Small intestine (tissue), 16 donors: ENCODE measurements around the gene LENG8. TPM values are rescaled to one million over a fixed set of nuclear protein-coding genes. Genes with fewer than 3 reads are reported as not detected.
A peak's percentile ranks its signal among the peaks of the same experiment; 100 is the strongest.

Experiments
- DNase-seq, 2 donors: peaks; one replicate each; pipeline versions ENCODE4 v3.0.0 to v3.0.0-alpha.2; 2013
- FAIRE-seq: peaks from 2 replicates; lab custom pipeline; 2012; peaks lifted over from hg19 to GRCh38; lab: Jason Lieb, UNC
- H3K27ac ChIP-seq, 3 donors: one replicate each; pipeline ENCODE4 v1.5.1; 2013; ENCODE audit warnings: low read length in 2 of 3, mild to moderate bottlenecking in 2 of 3, control low read depth in 1 of 3, inconsistent platforms in 1 of 3, low read depth in 1 of 3, moderate library complexity in 1 of 3
- H3K27me3 ChIP-seq, 3 donors: one replicate each; pipeline ENCODE4 v1.6.1; 2013; ENCODE audit warnings: low read length in 3 of 3, inconsistent platforms in 1 of 3; ENCODE audit not compliant: control insufficient read depth in 3 of 3, insufficient read depth in 3 of 3
- H3K36me3 ChIP-seq, 3 donors: one replicate each; pipeline ENCODE4 v1.6.1; 2013; ENCODE audit warnings: low read length in 3 of 3, inconsistent platforms in 1 of 3, low read depth in 1 of 3, mild to moderate bottlenecking in 1 of 3, moderate library complexity in 1 of 3; ENCODE audit not compliant: control insufficient read depth in 3 of 3, insufficient read depth in 2 of 3
- H3K4me1 ChIP-seq, 3 donors: one replicate each; pipeline ENCODE4 v1.6.1; 2013; ENCODE audit warnings: low read length in 2 of 3, inconsistent platforms in 1 of 3, low read depth in 1 of 3, mild to moderate bottlenecking in 1 of 3, moderate library complexity in 1 of 3; ENCODE audit not compliant: control insufficient read depth in 3 of 3, insufficient read depth in 2 of 3
- H3K4me3 ChIP-seq, 3 donors: one replicate each; pipeline ENCODE4 v1.5.1; 2013; ENCODE audit warnings: low read length in 3 of 3, control low read depth in 1 of 3, inconsistent platforms in 1 of 3, low read depth in 1 of 3, mild to moderate bottlenecking in 1 of 3, moderate library complexity in 1 of 3
- H3K9me3 ChIP-seq, 2 donors: one replicate each; pipeline ENCODE4 v1.6.1; 2013; ENCODE audit warnings: low read depth in 1 of 2, low read length in 1 of 2; ENCODE audit not compliant: control insufficient read depth in 2 of 2, insufficient read depth in 1 of 2
- WGBS, 3 donors: extraction: QIAGEN DNeasy Blood & Tissue Kit; methylation state at CpG; one replicate each; pipeline ENCODE4 v1.1.7; 2013; 5-methylcytosine and 5-hydroxymethylcytosine counted together
- long read RNA-seq, 10 donors: transcript quantifications; one replicate each; lab custom pipeline, GENCODE V29; 2026
- polyA plus RNA-seq, 4 donors: library from polyadenylated mRNA; stranded (reverse) in 3 of 4; unstranded in 1 of 4; fragments of 200-250 nt in 3 of 4; fragments of 120-200 nt in 1 of 4; gene quantifications; one replicate each; pipeline versions ENCODE4 v1.2.1 to v1.2.3, GENCODE V29; 2013
- donor health status: healthy with polysubstance abuse.
- donor health status: control.
- donor health status: control.
- donor health status: Bipolar disorder and iron deficiency.
- donor health status: healthy.

LENG8 gene
- 100 to 1,000 TPM in 1 of 4 donors, 10 to 100 TPM in 3; 51.6 to 214 (median 87.2) TPM for polyA plus RNA-seq
- long read RNA-seq, donor 1, full-length matches to known transcripts, result 15 of 735 reads
- long read RNA-seq, donor 1, partial matches to known transcripts, result 703 of 735 reads
- long read RNA-seq, donor 1, other reads (novel, unspliced or antisense), result 17 of 735 reads
- long read RNA-seq, donor 2, full-length matches to known transcripts, result 2 of 36 reads
- long read RNA-seq, donor 2, partial matches to known transcripts, result 34 of 36 reads
- long read RNA-seq, donor 2, other reads (novel, unspliced or antisense), result 0 of 36 reads
- long read RNA-seq, donor 3, partial matches to known transcripts, result 112 of 116 reads
- long read RNA-seq, donor 3, other reads (novel, unspliced or antisense), result 0 of 116 reads
- long read RNA-seq, donor 4, partial matches to known transcripts, result 0 of 5 reads
- long read RNA-seq, donor 4, other reads (novel, unspliced or antisense), result 5 of 5 reads
- long read RNA-seq, donor 5, full-length matches to known transcripts, result 4 of 15 reads
- long read RNA-seq, donor 5, partial matches to known transcripts, result 11 of 15 reads
- long read RNA-seq, donor 5, other reads (novel, unspliced or antisense), result 0 of 15 reads
- long read RNA-seq, donor 6, partial matches to known transcripts, result 57 of 67 reads
- long read RNA-seq, donor 6, other reads (novel, unspliced or antisense), result 5 of 67 reads
- long read RNA-seq, donor 7, partial matches to known transcripts, result 71 of 76 reads
- long read RNA-seq, donor 7, other reads (novel, unspliced or antisense), result 0 of 76 reads
- long read RNA-seq, donor 8, partial matches to known transcripts, result 0 of 1 reads
- long read RNA-seq, donor 8, other reads (novel, unspliced or antisense), result 0 of 1 reads
- long read RNA-seq, donor 9, full-length matches to known transcripts, result 5 of 26 reads
- long read RNA-seq, donor 9, partial matches to known transcripts, result 21 of 26 reads
- long read RNA-seq, donor 9, other reads (novel, unspliced or antisense), result 0 of 26 reads
- long read RNA-seq, donor 10, full-length matches to known transcripts, result 6 of 147 reads
- long read RNA-seq, donor 10, partial matches to known transcripts, result 135 of 147 reads
- long read RNA-seq, donor 10, other reads (novel, unspliced or antisense), result 6 of 147 reads

- DNase-seq, result peak; percentile 98 to 100
- Histone ChIP-seq H3K9me3 (no peaks in the 10 kb centered on the region), H3K4me3 (peak within 1 kb of the TSS; percentile 79 to 93 (median 91)), H3K4me1 (peaks cover 3 to 28% (median 9%) of the 10 kb centered on the region in 3 donors), H3K36me3 (peaks cover 19 to 43% (median 27%) of the 10 kb centered on the region in 3 donors), H3K27me3 (no peaks in the 10 kb centered on the region), H3K27ac (peak within 1 kb of the TSS; percentile 92 to 97 (median 95))
- FAIRE-seq, result no peak
- 0% methylated on average over 78 to 96 of the region's 96 CpGs for WGBS, 3 donors
Measured at GRCh38 chr19:54448774-54449700, at the start of gene LENG8. LENG8 (plus strand) TSS chr19:54449199; CDS start chr19:54451345, 2,146 bp downstream.

GRCh38 chr19:54400913-54401312 lies 48.1 kb upstream of the LENG8 start:
- no peaks in the 10 kb centered on the region for H3K36me3 ChIP-seq
- H3K27me3 ChIP-seq, result no peaks in the 10 kb centered on the region
- no peak for FAIRE-seq
- H3K9me3 ChIP-seq, result no peaks in the 10 kb centered on the region
- 75 to 86% (median 83%) methylated on average over 6 of the region's 6 CpGs for WGBS, 3 donors
- H3K4me3 ChIP-seq, result no peak overlapping the region
- no peaks in the 10 kb centered on the region for H3K4me1 ChIP-seq
- H3K27ac ChIP-seq, result no peak overlapping the region
- DNase-seq, result no peak

DNA sequence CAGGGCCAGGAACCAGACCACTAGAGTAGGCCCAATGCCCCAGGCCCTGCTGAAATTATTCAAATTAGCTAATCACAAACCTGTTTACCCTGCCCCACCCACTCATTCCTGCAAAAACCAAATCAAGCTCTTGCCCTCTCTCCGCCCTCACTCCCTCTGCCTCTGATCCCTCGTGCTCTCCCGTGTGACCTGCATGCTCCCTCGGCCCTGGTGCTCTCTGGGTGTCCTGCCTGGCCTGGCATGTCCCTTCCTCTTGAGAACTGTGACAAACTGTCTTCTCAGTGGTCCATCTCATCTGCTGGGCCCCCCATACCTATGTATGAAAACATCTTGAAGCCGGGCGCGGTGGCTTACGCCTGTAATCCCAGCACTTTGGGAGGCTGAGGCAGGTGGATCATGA lies 45.9 kb upstream of the LENG8 start:
- no peak overlapping the region for H3K27ac ChIP-seq
- no peaks in the 10 kb centered on the region for H3K36me3 ChIP-seq
- no peak overlapping the region for H3K4me3 ChIP-seq
- H3K27me3 ChIP-seq, result no peaks in the 10 kb centered on the region
- WGBS, 3 donors, result 80 to 88% (median 86%) methylated on average over 8 of the region's 8 CpGs
- no peaks in the 10 kb centered on the region for H3K9me3 ChIP-seq
- DNase-seq (no peak), FAIRE-seq (no peak)
- no peaks in the 10 kb centered on the region for H3K4me1 ChIP-seq

DNA sequence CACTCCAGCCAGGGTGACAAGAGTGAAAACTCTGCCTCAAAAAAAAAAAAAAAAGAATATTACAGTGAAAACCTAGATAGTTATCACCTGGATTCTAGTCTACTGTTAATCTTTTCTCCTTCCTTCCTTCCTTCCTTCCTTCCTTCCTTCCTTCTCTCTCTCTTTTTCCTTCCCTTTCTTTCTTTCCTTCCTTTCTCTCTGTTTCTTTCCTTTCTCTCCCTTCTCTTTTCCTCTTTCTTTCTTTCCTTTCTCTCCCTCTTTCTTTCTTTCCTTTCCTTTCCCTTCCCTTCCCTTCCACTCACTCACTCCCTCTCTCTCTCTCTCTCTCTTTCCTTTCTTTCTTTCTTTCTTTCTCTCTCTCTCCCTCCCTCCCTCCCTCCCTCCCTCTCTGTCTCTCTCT lies 43.4 kb upstream of the LENG8 start:
- Histone ChIP-seq H3K4me1 (no peaks in the 10 kb centered on the region), H3K4me3 (no peak overlapping the region), H3K27ac (no peak overlapping the region), H3K27me3 (no peaks in the 10 kb centered on the region), H3K36me3 (no peaks in the 10 kb centered on the region), H3K9me3 (no peaks in the 10 kb centered on the region)
- FAIRE-seq (no peak), DNase-seq (no peak)

GRCh38 chr19:54407780-54408179 lies 41.2 kb upstream of the LENG8 start:
- Histone ChIP-seq H3K27me3 (no peaks in the 10 kb centered on the region), H3K4me3 (no peak overlapping the region), H3K9me3 (no peaks in the 10 kb centered on the region), H3K36me3 (no peaks in the 10 kb centered on the region), H3K4me1 (no peaks in the 10 kb centered on the region), H3K27ac (no peak overlapping the region)
- FAIRE-seq (no peak), DNase-seq (no peak)
- 84 to 92% (median 90%) methylated on average over 7 of the region's 7 CpGs for WGBS, 3 donors

- no peaks in the 10 kb centered on the region for H3K27me3 ChIP-seq
- no peak for DNase-seq
- no peak overlapping the region for H3K27ac ChIP-seq
- no peaks in the 10 kb centered on the region for H3K4me1 ChIP-seq
- no peaks in the 10 kb centered on the region for H3K36me3 ChIP-seq
- H3K4me3 ChIP-seq, result no peak overlapping the region
- 85 to 93% (median 87%) methylated on average over 9 of the region's 9 CpGs for WGBS, 3 donors
- no peak for FAIRE-seq
- no peaks in the 10 kb centered on the region for H3K9me3 ChIP-seq
Measured at GRCh38 chr19:54408456-54409026, 40.5 kb upstream of the LENG8 start.

- Histone ChIP-seq H3K9me3 (no peaks in the 10 kb centered on the region), H3K4me3 (no peak overlapping the region), H3K27ac (no peak overlapping the region), H3K36me3 (no peaks in the 10 kb centered on the region), H3K4me1 (no peaks in the 10 kb centered on the region), H3K27me3 (peaks cover 2 to 14% (median 10%) of the 10 kb centered on the region in 3 donors)
- FAIRE-seq (no peak), DNase-seq (no peak)
Measured at GRCh38 chr19:54411033-54411432, 38.0 kb upstream of the LENG8 start.
